Brain pericyte (primary cell): Measurements from ENCODE around the gene TYW1B.
"Not testable (repeated sequence)": the region's sequence is repeated elsewhere in the genome, so short reads cannot be mapped to it uniquely, and the experiment has no call there.

ENCODE experiments used
- DNase-seq: peaks from one replicate; pipeline ENCODE4 v3.0.0-alpha.2; 2012; ENCODE audit warnings: low read depth, low spot score

TYW1B gene

GRCh38 chr7:72827839-72828591 lies at the start of gene TYW1B:
TYW1B (minus strand) TSS chr7:72828200; CDS start chr7:72828075, 125 bp downstream.
- DNase-seq: peak; percentile 91

GRCh38 chr7:72867591-72867990 lies 39.6 kb upstream of the TYW1B start:
- DNase-seq: not testable (repeated sequence)

GRCh38 chr7:72858846-72859400 lies 30.9 kb upstream of the TYW1B start:
- DNase-seq: not testable (repeated sequence)

- DNase-seq: not testable (repeated sequence)
Measured at GRCh38 chr7:72857925-72858324, 29.9 kb upstream of the TYW1B start.

GRCh38 chr7:72855261-72855660 lies 27.3 kb upstream of the TYW1B start:
- not testable (repeated sequence) for DNase-seq

GRCh38 chr7:72852937-72853336 lies 24.9 kb upstream of the TYW1B start:
- not testable (repeated sequence) for DNase-seq

GRCh38 chr7:72850746-72851145 lies 22.7 kb upstream of the TYW1B start:
- not testable (repeated sequence) for DNase-seq

GRCh38 chr7:72844146-72844545 lies 16.1 kb upstream of the TYW1B start:
- not testable (repeated sequence) for DNase-seq

GRCh38 chr7:72843166-72843565 lies 15.2 kb upstream of the TYW1B start:
- DNase-seq: not testable (repeated sequence)

GRCh38 chr7:72840966-72841511 lies 13.0 kb upstream of the TYW1B start:
- DNase-seq: not testable (repeated sequence)

GRCh38 chr7:72838315-72838714 lies 10.3 kb upstream of the TYW1B start:
- DNase-seq: not testable (repeated sequence)

- not testable (repeated sequence) for DNase-seq
Measured at GRCh38 chr7:72837291-72837690, 9.3 kb upstream of the TYW1B start.

- DNase-seq: not testable (repeated sequence)
Measured at GRCh38 chr7:72830567-72830966, 2.6 kb upstream of the TYW1B start.

GRCh38 chr7:72829687-72830354 lies 1.8 kb upstream of the TYW1B start:
- peak; percentile 34 for DNase-seq

GRCh38 chr7:72829291-72829686 lies 1.3 kb upstream of the TYW1B start:
- peak; percentile 99 for DNase-seq

- not testable (repeated sequence) for DNase-seq
Measured at GRCh38 chr7:72823765-72824732, 4.0 kb downstream of the TYW1B start.

GRCh38 chr7:72822497-72822896 lies 5.5 kb downstream of the TYW1B start:
- not testable (repeated sequence) for DNase-seq

GRCh38 chr7:72818663-72819361 lies 9.2 kb downstream of the TYW1B start:
- DNase-seq: not testable (repeated sequence)

GRCh38 chr7:72817661-72818060 lies 10.3 kb downstream of the TYW1B start:
- DNase-seq: not testable (repeated sequence)
